ENCODE results near the gene SLC7A6OS.
A peak's percentile ranks its signal among the peaks of the same experiment; 100 is the strongest.
"Not testable (repeated sequence)": the region's sequence is repeated elsewhere in the genome, so short reads cannot be mapped to it uniquely, and the experiment has no call there.

SLC7A6OS gene

DNA sequence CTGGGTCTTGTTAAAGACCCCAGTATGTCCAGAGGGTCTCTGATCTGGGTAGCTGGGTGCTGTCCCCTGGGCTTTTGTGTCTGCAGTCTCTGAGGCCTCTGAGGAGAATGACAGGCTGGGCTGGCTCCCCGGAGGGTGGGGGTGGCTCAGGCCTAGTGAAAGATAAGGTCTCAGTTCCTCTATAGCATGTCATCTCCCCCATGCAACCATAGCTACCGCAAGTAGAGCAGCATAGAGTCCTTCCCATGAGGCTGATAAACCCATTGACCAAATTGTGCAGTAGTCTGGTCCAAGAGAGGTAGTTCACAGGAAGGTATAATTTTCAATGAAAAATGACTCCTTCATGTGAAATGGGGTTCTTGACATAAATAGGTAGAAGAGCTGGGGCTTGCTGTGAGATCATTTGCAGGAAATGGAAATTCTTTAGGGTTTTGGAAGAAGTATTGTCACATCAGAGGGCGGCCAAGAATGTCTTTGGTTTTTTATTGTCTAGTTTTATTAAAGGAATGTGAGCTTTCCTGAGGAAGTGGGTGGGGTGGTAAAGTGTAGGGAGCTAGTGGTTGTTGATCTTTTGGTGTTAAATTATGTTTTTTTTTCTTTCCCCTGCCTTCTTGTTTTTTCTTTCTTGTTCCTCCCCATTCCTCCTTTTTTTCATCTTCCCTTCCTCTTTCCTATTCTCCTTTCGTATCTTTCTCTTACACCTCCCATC lies 21.0 kb downstream of the SLC7A6OS start:
- POLR2A ChIA-PET: interaction anchor here (0.5 to 1.4 kb wide), 3 partner anchors 8 to 26 kb away, joined by 3 to 7 read pairs (median 6); partner anchors contain the start of gene SLC7A6

DNA sequence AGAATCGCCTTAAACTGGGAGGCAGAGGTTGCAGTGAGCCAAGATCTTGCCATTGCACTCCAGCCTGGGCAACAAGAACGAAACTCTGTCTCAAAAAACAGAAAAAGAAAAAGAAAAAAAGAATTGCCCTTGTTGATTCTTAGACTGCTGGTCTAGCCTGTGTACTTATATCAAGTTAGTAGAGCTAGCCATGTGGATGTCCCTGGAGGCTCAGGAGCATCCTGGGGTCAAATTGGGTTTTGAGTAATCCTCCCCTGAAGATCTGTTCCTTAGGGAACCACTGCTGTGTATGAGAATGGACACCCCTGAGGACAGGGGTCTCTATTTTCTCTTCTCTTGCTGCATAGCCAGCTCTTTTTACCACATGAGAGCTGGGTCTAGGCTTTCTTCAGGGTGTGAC lies 21.5 kb downstream of the SLC7A6OS start:
- TF ChIP-seq, protein P1, sequence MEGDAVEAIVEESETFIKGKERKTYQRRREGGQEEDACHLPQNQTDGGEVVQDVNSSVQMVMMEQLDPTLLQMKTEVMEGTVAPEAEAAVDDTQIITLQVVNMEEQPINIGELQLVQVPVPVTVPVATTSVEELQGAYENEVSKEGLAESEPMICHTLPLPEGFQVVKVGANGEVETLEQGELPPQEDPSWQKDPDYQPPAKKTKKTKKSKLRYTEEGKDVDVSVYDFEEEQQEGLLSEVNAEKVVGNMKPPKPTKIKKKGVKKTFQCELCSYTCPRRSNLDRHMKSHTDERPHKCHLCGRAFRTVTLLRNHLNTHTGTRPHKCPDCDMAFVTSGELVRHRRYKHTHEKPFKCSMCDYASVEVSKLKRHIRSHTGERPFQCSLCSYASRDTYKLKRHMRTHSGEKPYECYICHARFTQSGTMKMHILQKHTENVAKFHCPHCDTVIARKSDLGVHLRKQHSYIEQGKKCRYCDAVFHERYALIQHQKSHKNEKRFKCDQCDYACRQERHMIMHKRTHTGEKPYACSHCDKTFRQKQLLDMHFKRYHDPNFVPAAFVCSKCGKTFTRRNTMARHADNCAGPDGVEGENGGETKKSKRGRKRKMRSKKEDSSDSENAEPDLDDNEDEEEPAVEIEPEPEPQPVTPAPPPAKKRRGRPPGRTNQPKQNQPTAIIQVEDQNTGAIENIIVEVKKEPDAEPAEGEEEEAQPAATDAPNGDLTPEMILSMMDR (IDR thresholded peaks at IDR 0.05; ENCODE audit: control extremely low read depth, extremely low read depth, low read depth, missing control alignments): no peak
- CTCF ChIA-PET: interaction anchor here (0.7 to 15.4 kb wide), 10 partner anchors 10 to 232 kb away, joined by 3 to 268 read pairs (median 6); partner anchors contain the start of genes PRMT7, SLC7A6 and SLC7A6OS
- DNase-seq (ENCODE audit: extremely low spot score): no peak
- POLR2A ChIA-PET: interaction anchor here (0.7 to 1.4 kb wide), 3 partner anchors 11 to 142 kb away, joined by 4 to 7 read pairs (median 6); partner anchors contain the start of gene SLC7A6

More for the DNA sequence above, 21.0 kb downstream of the SLC7A6OS start:
- TF ChIP-seq, protein P1 (IDR thresholded peaks at IDR 0.05; ENCODE audit: control extremely low read depth, extremely low read depth, low read depth, missing control alignments): no peak
- peak; percentile 85 for DNase-seq (ENCODE audit: extremely low spot score)
- CTCF ChIA-PET: interaction anchor here (0.7 to 15.4 kb wide), 9 partner anchors 10 to 231 kb away, joined by 3 to 268 read pairs (median 6); partner anchors contain the start of genes PRMT7, SLC7A6 and SLC7A6OS

DNA sequence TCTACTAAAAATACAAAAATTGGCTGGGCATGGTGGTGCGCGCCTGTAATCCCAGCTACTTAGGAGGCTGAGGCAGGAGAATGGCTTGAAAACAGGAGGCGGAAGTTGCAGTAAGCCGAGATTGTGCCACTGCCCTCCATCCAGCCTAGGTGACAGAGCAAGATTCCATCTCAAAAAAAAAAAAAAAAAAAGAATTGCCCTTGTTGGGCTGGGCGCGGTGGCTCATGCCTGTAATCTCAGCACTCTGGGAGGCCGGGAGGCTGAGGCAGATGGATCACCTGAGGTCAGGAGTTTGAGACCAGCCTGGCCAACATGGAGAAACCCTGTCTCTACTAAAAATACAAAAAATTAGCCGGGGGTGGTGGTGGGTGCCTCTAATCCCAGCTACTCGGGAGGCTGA lies 21.9 kb downstream of the SLC7A6OS start:
- DNase-seq (ENCODE audit: extremely low spot score): not testable (repeated sequence)
- ChIA-PET CTCF (interaction anchor here (1.0 to 15.4 kb wide), 11 partner anchors 10 to 232 kb away, joined by 3 to 268 read pairs (median 5); partner anchors contain the start of genes PRMT7, SLC7A6 and SLC7A6OS), POLR2A (interaction anchor here (0.7 to 1.3 kb wide), 2 partner anchors 25 to 141 kb away, joined by 4 to 6 read pairs; partner anchors contain the start of gene SLC7A6)

DNA sequence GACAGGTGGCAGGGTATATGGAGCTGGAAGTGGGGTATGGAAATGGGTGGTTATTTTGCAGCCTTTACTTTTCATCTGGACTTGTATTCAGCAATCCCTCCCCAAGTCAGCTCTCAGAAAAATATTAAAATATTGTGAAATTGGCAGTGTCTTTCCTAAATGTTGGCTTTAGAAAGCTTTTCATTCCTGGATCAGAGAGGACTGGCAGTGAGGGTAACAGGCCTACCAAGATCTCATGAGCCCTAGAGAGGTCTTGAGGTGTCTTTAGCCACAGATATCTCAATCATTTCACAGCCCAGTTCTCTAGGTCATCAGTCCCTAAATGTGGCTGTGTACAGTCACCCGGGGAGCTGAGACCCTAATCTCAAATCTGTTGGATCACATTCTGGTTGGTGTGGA lies 22.5 kb downstream of the SLC7A6OS start:
- DNase-seq (ENCODE audit: extremely low spot score): no peak
- POLR2A ChIA-PET: no interaction called here
- CTCF ChIA-PET: interaction anchor here (0.8 to 15.4 kb wide), 11 partner anchors 9 to 233 kb away, joined by 3 to 268 read pairs (median 4); partner anchors contain the start of genes PRMT7, SLC7A6 and SLC7A6OS
- TF ChIP-seq, protein P1 (IDR thresholded peaks at IDR 0.05; ENCODE audit: control extremely low read depth, extremely low read depth, low read depth, missing control alignments): no peak

DNA sequence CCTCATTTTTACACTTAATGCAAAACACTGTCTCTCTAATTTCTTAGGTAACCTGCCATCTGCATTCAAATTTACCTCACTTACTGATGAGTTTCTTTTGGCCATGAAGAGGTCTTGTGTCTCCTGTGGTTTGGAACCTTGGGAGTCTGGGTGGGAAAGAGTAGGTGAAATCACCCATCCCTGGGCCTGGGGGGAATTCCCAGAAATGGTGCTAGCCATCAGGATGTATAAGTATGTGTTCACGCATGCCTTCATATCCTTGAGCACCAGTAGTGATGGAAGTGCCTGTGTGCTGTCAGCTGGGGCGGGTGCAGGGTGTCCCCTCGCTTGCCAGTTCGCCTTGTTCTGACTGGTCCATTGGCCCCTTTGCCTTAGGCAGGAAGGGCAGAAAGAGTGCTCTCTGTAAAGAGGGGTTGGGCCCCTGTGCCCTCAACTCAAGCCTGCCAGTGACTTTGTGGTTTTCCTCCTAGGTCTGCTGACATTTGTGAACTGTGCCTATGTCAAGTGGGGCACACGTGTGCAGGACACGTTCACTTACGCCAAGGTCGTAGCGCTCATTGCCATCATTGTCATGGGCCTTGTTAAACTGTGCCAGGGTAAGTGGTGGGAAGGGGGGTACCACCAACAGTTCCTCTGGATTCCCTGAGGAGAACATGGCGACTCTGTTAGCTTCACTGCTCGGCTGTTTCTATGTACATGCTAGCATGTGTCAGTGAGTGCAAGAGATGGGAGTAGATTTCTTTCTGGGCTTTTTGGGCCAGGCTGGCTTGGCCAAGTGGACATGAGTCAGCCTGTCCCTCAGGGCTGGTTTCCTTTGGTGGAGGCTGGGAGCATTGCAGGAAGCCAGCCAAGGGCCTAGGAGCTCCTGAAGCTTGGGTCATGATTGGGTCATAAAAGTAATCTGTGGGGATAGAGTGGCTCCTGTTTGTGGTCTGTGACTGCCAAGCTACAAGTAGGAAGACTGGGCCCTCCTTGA lies 23.2 kb downstream of the SLC7A6OS start:
- TF ChIP-seq, protein P1 (IDR thresholded peaks at IDR 0.05; ENCODE audit: control extremely low read depth, extremely low read depth, low read depth, missing control alignments): no peak
- CTCF ChIA-PET: interaction anchor here (0.8 to 15.4 kb wide), 10 partner anchors 8 to 79 kb away, joined by 3 to 268 read pairs (median 4); partner anchors contain the start of genes PRMT7, SLC7A6 and SLC7A6OS
- no peak for DNase-seq (ENCODE audit: extremely low spot score)
- POLR2A ChIA-PET: no interaction called here

DNA sequence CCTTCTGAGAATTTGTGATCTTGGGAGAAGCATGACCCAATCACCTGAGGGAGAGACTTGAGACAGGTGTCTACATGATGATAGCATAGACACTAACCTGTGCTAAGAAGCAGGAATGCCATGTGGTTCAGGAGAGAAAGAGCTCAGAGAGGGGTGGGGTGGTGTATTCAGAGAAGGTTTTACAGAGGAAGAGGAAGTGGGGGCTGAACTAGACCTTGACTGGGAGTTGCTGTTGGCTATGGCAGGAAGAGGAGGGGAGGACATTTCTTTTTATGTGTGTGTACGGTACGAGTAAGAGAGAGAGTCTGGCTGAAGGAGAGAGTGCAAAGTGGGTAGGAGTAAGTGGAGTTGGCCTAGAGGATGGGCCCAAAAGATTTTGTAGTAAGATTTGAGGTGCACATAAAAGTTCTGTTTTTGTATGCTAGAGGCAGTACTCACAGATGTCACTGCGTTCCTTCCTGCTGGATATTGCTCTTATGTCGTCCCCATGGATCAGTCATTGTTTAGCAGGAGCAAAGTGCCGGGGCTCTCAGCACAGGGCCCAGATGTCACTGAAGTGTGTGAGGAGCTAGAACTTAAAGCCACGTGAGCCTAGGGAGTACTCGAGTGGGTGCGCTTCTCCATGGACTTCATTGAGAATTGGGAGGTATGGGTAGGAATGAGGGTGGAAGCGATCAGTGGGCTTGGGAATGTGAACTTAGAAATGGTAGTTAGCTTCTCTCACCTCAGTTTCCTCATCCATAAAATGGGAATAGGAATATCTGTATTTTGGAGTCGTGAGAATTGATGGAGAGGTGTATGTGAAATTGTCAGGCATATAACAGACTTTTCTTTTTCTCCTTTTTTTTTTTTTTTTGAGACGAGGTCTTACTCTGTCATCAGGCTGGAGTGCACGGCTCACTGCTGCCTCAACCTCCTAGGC lies 24.3 kb downstream of the SLC7A6OS start:
- TF ChIP-seq, protein P1 (IDR thresholded peaks at IDR 0.05; ENCODE audit: control extremely low read depth, extremely low read depth, low read depth, missing control alignments): no peak
- CTCF ChIA-PET: interaction anchor here (1.3 to 15.4 kb wide), 8 partner anchors 9 to 46 kb away, joined by 3 to 268 read pairs (median 14); partner anchors contain the start of gene SLC7A6
- no peak for DNase-seq (ENCODE audit: extremely low spot score)
- POLR2A ChIA-PET: no interaction called here
